Measurements from ENCODE around the gene GPR75.
"Not testable (repeated sequence)": the region's sequence is repeated elsewhere in the genome, so short reads cannot be mapped to it uniquely, and the experiment has no call there.

GPR75 gene

GRCh38 chr2:53851052-53851757, 8.6 kb downstream of the GPR75 start:
- DNase-seq, result not testable (repeated sequence)

- no peak for DNase-seq
These were observed 11.7 kb downstream of the GPR75 start for GRCh38 chr2:53848062-53848461.

- no peak for DNase-seq
These were observed 16.2 kb downstream of the GPR75 start for GRCh38 chr2:53843595-53843994.

GRCh38 chr2:53842891-53843290, 16.9 kb downstream of the GPR75 start:
- no peak for DNase-seq

DNA sequence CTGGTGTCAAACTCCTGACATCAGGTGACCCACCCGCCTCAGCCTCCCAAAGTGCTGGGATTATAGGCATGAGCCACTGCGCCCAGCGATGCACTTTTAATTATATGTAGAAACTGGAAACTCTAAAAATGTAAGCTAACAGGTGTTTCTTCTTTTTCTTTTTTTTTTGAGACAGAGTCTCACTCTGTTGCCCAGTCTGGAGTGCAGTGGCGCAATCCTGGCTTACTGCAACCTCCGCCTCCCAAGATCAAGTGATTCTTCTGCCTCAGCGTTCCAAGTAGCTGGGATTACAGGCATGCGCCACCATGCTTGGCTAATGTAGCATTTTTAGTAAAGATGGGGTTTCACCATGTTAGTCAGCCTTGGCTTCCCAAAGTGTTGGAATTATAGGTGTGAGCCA, 18.1 kb downstream of the GPR75 start:
- not testable (repeated sequence) for DNase-seq

DNA sequence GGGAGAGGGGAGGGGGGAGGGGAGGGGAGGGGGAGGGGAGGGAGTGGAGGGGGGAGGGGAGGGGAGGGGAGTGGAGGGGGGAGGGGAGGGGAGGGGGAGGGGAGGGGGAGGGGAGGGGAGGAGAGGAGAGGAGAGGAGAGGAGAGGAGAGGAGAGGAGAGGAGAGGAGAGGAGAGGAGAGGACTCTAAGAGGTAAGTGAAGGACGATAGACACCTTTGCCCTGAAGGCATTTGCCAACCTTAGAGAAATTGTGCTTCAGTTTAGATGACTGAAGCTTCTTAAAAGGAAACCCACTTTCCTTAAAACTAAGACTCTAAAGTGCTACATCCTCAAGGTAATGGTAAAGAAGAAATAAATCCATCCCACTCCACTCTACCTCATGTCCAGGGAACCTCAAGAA, 19.2 kb downstream of the GPR75 start:
- no peak for DNase-seq

GRCh38 chr2:53829980-53830290, 29.8 kb downstream of the GPR75 start:
- not testable (repeated sequence) for DNase-seq

- DNase-seq, result peak; percentile 47
These were observed 30.3 kb downstream of the GPR75 start for GRCh38 chr2:53829273-53829979.

GRCh38 chr2:53828331-53828730, 31.4 kb downstream of the GPR75 start:
- no peak for DNase-seq

DNA sequence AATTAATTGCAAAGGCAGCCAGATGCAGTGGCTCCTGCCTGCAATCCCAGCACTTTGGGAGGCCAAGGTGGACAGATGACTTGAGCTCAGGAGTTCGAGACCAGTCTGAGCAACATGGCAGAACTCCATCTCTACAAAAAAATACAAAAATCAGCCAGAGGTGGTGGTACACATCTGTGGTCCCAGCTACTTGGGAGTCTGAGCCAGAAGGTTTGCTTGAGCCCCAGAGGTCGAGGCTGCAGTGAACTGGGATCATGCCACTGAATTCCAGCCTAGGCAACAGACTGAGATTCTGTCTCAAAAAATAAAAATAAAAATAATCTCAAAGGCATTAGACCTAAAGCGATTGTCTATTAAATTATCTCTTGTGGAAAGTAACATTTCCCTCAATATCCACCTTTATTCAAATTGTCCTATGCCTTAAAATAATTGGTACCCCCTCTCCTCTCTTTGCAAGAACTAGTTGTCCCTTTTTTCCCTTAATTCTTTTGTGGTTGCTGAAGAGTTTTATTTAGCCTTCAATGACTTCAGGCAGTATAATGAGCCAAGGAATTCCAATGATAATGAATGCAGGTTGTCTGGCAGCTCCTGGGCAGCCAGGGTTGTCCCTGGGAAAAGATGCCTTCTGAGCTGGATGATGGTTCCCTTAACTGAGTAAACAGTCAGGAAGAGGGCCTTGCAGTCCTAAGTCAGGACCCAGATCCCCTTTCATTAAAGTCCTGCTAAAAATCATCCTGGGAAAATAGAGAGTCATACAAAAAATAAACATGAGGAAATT, 32.2 kb downstream of the GPR75 start:
- no peak for DNase-seq

- no peak for DNase-seq
These were observed 33.0 kb downstream of the GPR75 start for GRCh38 chr2:53826587-53827397.

DNA sequence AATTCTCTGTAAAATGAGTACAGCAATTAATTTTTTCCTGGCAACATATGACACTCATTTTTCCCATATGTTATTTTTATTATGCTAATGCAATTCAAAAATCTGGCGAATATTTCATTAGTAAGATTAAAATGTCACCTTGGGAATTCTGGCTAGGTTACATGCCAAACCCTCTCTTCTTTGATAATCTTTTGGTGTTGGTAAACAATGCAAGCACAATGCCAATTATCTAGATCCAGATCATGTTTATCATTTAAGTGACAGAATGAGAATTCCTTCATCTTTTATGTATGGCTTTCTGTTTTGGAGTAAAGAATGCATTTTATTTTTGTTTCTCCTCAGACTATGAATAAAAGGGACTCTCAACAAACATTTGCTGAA, 33.7 kb downstream of the GPR75 start:
- DNase-seq, result no peak

GRCh38 chr2:53823639-53824038, 36.1 kb downstream of the GPR75 start:
- not testable (repeated sequence) for DNase-seq

DNA sequence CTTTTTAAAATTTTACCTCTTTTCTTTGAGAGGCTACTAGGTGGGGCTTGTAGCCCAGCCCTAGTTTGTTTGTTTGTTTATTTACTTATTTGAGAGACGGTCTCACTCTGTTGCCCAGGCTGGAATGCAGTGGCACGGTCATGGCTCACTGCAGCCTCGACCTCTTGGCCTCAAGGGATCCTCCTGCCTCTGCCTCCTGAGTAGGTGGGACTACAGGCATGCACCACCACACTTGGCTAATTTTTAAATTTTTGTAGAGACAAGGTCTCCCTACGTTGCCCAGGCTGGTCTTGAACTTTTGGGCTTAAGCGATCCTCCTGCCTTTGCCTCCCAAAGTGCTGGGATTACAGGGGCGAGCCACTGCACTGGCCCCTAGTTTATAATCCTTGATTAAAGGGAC, 38.0 kb downstream of the GPR75 start:
- no peak for DNase-seq

GRCh38 chr2:53820711-53821110, 39.1 kb downstream of the GPR75 start:
- no peak for DNase-seq

DNA sequence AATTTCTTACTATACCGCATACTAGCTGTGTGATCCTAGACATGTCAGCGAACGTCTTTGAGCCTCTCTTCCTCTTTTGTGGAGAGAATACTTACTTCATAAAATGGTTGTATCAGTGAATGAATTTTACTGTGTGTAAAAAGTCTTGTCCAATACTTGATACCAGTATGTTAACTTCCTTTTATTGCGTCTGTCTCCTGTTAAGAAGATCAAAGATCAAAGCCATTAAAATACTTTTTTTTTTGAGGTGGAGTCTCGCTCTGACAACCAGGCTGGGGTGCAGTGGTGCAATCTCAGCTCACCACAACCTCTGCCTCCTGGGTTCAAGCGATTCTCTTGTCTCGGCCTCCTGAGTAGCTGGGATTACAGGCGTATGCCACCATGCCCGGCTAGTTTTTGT, 39.7 kb downstream of the GPR75 start:
- DNase-seq, result no peak

GRCh38 chr2:53819634-53820033, 40.1 kb downstream of the GPR75 start:
- DNase-seq, result no peak

DNA sequence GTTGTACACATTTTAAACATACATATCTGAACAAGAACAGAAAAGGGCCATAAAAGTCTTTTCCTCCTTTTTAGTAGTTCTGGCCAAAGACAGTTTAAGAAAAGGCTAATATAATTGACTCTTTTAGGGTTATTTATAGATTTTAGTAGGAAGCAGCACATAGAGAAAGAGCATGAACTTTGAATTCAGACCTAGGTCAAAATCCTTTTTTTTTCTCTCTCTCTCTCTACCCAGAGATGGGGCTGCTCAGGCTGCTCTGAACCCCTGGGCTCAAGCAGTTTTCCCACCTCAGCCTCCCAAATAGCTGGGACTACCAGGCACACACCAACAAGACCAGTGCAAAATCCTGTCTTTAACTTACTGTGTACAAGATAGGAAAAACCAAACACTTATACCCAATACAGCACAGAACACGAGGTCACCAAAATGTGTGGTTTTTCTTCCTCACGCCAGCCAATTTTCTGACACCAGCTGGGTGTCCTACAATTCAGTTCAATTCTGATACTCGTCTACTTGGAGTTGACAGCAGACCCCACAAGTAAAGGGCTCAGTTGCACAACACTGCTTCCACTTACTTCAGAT, 40.8 kb downstream of the GPR75 start:
- no peak for DNase-seq

DNA sequence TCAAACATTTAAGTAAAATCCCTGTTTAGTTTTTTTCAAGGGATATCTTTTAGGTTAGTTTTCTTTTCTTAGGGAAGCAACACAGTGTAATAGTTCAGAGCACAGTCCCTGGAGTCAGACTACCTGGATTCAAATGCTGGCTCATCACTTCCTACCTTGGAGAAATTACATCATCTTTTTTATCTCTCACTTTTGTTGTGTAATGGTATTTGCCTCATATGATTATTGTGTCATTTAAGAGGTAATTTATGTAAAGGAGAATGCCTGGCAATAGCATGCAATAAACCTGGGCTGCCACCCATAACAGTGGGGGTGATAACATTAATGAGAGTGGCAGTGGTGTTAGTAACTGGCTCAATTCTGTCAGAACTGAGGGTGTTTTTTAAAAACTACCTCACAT, 46.6 kb downstream of the GPR75 start:
- no peak for DNase-seq

GRCh38 chr2:53811601-53812000, 48.2 kb downstream of the GPR75 start:
- DNase-seq, result no peak

Data from NCI-H2107 (cell line).